Mesothelial cell of epicardium (in vitro differentiated cells): Measurements from ENCODE around the gene ABI1. TPM values are rescaled to one million over a fixed set of nuclear protein-coding genes. Genes with fewer than 3 reads are reported as not detected.

ENCODE experiments used
- DNase-seq, 2 experiments: peaks; one replicate each; pipeline ENCODE4 v3.0.0; 2021; ENCODE audit warnings: low spot score in 2 of 2; ENCODE audit not compliant: unreplicated experiment in 2 of 2
- H3K27ac Mint-ChIP-seq: 2 replicates; pipeline ENCODE4 v1.8.0; 2021; ENCODE audit warnings: mixed read lengths
- H3K27me3 Mint-ChIP-seq: 2 replicates; pipeline ENCODE4 v1.8.0; 2021; ENCODE audit warnings: low read depth, mixed read lengths
- H3K36me3 Mint-ChIP-seq: 2 replicates; pipeline ENCODE4 v1.8.0; 2021; ENCODE audit warnings: mixed read lengths
- H3K4me1 Mint-ChIP-seq: 2 replicates; pipeline ENCODE4 v1.8.0; 2021; ENCODE audit warnings: mixed read lengths
- H3K4me3 Mint-ChIP-seq: 2 replicates; pipeline ENCODE4 v1.8.0; 2021; ENCODE audit warnings: mild to moderate bottlenecking, moderate library complexity, mixed read lengths
- H3K9me3 Mint-ChIP-seq: 2 replicates; pipeline ENCODE4 v1.8.0; 2021; ENCODE audit warnings: mixed read lengths
- CTCF ChIP-seq: fragments of 200-600 bp; sonication (generic); IDR thresholded peaks from one replicate; pipeline ENCODE4 v1.5.0; 2021; ENCODE audit warnings: antibody characterized with exemption; ENCODE audit not compliant: unreplicated experiment
- total RNA-seq: library from RNA; stranded (reverse); gene quantifications from 3 replicates; pipeline ENCODE4 v1.2.1, GENCODE V29; 2021

Gene ABI1
- total RNA-seq, 1 donor from 2014 or later = 41.3 TPM

- Mint-ChIP-seq H3K27ac (peak within 1 kb of the TSS; percentile 94), H3K36me3 (peaks cover 2% of the 10 kb centered on the region)
- peak; percentile 46 to 68 for DNase-seq
Measured at GRCh38 chr10:26697163-26697921, 163.4 kb downstream of the ABI1 start, which contains the start of gene PDSS1. PDSS1 (plus strand) TSS chr10:26697701; CDS start chr10:26697712, 11 bp downstream.

DNA sequence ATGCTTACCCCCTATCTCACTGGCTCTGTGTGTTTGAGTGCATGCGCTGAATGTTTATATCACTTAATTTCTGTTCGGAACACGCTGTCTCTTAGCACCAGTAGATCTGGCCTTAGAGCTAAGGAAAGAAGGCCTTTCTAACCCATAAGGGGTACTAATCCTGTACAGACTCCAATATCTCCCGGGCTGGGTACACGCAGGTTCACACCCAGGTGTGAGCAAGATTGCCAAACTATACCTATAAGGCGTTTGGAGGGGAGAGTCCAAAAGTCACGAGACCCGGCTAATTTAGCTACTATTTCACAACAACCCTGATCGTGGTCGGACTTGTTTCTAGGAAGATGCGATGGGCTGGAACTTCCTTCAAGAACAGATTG, 164.0 kb downstream of the ABI1 start:
- Mint-ChIP-seq H3K27me3 (peaks cover 20% of the 10 kb centered on the region), H3K27ac (peak overlapping the region; percentile 89), H3K4me3 (peak overlapping the region; percentile 97), H3K4me1 (peaks cover 16% of the 10 kb centered on the region), H3K9me3 (no peaks in the 10 kb centered on the region), H3K36me3 (peaks cover 2% of the 10 kb centered on the region)
- DNase-seq = no peak
- TF ChIP-seq CTCF = no peak

More at GRCh38 chr10:26697163-26697921, 163.4 kb downstream of the ABI1 start, which contains the start of gene PDSS1:
- TF ChIP-seq CTCF = no peak
- H3K27me3 Mint-ChIP-seq = peaks cover 16% of the 10 kb centered on the region
- H3K4me3 Mint-ChIP-seq = peak within 1 kb of the TSS; percentile 97
- no peaks in the 10 kb centered on the region for H3K9me3 Mint-ChIP-seq
- peaks cover 16% of the 10 kb centered on the region for H3K4me1 Mint-ChIP-seq

Other genes with a start within 250 kb of the ABI1 start
- 7.7 to 9.1 TPM (median 8.7 TPM) in 3 replicates for gene PDSS1, start 163.3 kb downstream of the ABI1 start, total RNA-seq
- gene ANKRD26, start 239.5 kb upstream of the ABI1 start, total RNA-seq = 16.2 to 17.7 TPM (median 16.9 TPM) in 3 replicates